Measurements from ENCODE around the gene HMG20B. TPM values are rescaled to one million over a fixed set of nuclear protein-coding genes. Genes with fewer than 3 reads are reported as not detected.
"Not testable (repeated sequence)": the region's sequence is repeated elsewhere in the genome, so short reads cannot be mapped to it uniquely, and the experiment has no call there.

Gene HMG20B
- polyA plus RNA-seq, 1 donor: 76.6 TPM

DNA sequence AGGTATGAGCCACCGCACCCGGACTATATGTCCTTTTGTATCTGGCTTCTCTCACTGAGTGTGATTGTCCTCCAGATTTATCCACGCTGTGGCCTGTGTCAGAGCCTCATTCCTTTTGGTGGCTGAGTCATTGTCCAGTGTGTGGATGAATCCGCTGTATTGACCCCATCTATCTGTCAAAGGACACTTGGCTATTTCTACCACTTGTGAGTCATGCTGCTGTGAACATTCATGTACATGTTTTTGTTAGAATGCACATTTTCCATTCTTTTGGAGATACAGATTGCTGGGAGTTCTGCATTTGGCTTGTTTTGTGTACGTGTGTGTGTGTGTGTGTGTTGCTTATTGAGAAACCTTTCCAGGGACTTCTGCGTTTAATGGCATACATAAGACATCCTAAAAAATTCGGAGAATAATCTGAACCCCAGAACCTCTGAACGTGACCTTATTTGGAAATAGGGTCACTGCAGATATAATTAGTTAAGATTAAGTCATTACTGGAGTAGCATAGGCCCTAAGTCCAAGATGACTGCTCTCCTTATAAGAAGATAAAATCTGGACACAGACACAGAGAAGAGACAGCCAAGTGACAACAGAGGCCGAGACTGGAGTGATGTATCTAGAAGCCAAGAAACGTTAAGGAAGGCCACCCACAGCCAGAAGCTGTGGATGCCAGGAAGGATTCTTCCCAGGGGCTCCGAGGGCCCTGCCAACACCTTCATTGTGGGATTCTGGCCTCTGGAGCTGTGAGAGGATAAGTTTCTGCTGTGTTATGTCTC is 7.6 kb downstream of the HMG20B start:
- no peak for DNase-seq

DNA sequence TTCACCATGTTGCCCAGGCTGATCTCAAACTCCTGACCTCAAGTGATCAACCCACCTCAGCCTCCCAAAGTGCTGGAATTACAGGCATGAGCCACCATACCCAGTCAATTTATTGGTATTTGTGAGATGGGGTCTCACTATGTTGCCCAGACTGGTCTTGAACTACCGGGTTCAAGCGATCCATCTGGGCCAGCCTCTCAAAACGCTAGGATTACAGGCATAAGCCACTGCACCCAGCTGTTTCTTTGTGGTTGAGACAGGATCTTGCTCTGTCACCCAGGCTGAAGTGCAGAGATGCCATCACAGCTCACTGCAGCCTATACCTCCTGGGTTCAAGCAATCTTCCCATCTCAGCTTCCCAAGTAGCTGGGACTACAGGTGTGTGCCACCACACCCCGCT is 9.0 kb downstream of the HMG20B start:
- DNase-seq: not testable (repeated sequence)

DNA sequence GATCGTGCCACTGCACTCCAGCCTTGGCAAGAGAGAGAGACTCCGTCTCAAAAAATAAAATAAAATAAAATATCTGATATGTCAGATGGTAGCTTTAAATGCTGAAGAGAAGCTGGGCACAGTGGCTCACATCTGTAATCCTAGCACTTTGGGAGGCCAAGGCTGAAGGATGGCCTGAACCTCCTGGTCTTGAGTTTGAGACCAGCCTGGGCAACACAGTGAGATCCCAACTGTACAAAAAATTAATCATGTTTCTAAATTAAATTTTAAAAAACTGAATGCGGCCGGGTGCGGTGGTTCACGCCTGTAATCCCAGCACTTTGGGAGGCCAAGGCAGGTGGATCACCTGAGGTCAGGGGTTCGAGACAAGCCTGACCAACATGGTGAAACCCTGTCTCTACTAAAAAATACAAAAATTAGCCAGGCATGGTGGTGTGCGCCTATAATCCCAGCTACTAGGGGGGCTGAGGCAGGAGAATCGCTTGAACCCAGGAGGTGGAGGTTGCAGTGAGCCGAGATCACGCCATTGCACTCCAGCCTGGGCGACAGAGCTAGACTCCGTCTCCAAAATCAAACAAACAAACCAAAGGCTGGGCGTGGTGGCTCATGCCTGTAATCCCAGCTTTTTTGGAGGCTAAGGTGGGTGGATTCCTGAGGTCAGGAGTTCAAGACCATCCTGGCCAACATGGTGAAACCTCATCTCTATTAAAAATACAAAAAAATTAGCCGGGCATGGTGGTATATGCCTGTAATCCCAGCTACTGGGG is 11.5 kb downstream of the HMG20B start:
- DNase-seq: not testable (repeated sequence)

DNA sequence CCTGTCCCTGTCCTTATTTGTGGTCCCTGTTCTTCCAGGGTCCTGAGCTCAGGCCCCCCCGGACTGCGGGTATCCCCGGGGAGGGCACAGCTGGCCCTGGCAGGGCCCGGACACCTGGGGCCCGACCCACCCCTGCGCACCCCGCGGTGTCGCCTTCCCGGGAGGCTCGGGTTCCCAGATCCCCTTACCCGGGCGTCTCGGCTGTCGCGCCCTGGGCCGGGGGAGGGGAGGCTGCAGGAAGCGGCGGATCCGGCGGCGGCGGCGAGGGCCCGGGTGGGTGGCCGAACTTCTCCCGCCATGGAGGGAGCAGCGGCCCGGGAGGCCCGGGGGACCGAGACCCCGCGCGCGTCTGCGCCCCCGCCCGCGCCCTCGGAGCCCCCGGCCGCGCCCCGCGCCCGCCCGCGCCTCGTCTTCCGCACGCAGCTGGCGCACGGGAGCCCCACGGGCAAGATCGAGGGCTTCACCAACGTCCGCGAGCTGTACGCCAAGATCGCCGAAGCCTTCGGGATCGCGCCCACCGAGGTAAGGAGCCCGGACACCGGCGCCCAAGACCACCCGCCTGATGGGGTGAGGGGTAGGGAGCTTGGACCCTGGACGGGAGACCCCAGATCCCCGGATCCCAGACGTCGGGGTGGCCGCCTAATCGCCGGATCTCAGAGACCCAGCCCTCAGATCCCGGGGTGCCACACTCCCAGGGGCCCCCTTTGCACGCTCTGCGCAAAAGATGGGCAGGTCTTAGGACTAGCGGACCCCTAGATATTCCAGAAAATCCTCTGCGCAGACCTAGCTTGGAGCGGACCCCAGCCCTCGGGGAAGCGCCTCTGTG is 12.8 kb downstream of the HMG20B start, which contains the start of gene GIPC3:
Gene GIPC3, plus strand, starts transcription at position 178 of the 826 bp plus-strand sequence. Its CDS starts 120 bp downstream, at position 298.
- no peak for DNase-seq

DNA sequence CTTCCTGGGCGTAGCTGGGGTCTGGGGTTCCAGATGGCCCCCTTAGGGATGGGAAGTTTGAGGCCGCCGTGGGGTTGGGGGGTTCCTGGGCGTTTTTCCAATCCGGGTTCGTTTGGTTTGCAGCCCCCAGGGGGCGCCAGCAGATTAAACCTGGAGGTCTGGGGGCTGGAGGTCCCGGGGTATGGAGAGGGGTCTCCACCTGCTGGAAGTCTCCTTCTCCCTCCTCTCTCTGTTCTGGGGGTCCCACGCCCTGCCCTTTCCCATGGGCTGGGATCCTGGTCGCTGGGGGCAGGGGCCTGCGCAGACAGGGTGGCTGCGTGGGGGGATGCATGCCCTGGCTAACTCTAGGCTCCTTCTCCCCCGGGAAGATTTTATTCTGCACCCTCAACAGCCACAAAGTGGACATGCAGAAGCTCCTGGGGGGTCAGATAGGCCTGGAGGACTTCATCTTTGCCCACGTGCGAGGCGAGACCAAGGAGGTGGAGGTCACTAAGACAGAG is 13.4 kb downstream of the HMG20B start:
- no peak for DNase-seq

DNA sequence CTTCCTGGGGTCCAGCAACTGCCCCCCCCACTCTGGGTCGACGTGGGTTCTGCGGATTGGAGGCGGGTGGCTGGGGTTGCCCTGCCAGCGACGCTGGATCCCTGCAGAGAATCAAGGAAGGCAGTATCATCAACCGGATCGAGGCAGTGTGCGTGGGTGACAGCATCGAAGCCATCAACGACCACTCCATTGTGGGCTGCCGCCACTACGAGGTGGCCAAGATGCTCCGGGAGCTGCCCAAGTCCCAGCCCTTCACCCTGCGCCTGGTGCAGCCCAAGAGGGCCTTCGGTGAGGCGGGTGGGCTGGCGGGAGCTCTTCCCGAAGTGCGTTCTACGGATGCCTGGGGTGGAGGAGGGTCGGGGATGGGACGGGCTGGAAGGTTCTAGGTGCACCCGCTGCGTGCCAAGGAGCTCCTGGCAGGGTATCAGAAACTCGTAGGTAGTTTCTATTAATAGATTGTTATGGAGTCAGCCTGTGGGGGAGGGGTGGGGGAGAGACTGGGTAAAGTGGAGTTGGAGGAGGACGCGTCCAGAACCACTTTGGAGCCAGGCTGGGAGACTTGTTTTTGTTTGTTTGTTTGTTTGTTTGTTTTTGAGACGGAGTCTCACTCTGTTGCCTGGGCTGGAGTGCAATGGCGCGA is 14.1 kb downstream of the HMG20B start:
- no peak for DNase-seq

DNA sequence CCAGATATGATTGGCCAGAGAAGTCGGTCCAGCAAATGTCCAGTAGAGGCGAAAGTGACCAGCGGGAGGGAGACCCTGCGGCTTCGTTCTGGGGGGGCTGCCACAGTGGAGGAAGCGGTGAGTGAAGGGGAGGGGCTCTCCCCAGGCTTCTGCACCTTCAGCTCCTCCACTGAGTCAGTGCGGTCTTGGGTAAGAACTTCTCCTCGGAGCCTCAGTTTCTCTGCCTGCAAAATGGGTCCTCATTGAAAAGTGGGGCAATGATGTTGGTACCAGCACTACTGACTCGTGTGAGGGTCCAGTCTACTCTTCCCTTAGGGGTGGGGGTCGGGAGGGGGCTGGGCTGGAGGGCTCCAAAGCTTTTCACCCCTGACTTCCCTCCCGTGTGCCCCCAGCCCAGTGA is 16.7 kb downstream of the HMG20B start:
- no peak for DNase-seq

DNA sequence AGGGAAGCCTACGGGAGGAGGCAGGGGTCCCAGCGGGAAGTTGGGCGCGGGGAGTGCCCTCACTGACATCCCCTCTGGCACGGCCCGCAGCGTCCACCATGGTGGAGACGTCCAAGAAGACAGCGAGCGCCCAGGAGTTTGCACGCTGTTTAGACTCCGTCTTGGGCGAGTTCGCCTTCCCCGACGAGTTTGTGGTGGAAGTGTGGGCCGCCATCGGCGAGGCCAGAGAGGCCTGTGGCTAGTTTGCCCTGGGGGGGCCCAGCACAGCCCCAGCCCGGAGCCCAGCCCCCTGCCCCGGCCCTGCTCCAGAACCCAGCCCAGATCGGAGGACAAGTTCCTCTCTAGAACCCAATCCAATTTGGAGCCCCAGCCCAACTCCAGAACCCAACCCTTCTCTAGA is 17.2 kb downstream of the HMG20B start:
- DNase-seq: no peak

DNA sequence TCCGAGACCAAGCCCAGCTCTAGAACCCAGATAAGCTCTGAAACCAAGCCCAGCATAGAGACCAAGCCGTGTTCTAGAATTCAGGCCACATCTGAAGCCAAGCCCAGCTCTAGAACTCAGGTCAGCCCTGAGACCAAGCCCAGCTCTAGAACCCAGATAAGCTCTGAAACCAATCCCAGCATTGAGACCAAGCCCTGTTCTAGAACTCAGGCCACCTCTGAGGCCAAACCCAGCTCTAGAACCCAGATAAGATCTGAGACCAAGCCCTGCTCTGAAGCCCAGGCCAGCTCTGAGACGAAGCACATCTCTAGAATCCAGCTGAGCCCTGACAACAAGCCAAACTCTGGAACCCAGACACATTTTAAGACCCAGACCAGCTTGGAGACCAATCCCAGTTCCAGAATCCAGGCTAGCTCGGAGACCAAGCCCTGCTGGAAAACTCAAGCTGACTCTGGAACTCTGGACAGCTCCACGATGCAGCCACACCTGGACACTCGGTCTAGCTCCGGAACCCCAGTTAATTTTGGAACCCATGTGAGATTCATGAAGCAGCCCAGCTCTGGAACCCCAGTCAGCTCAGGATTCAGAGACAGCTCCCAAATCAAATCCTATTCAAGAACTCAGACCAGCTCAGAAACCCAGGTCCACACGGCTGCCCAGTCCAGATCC is 18.4 kb downstream of the HMG20B start:
- DNase-seq: no peak

DNA sequence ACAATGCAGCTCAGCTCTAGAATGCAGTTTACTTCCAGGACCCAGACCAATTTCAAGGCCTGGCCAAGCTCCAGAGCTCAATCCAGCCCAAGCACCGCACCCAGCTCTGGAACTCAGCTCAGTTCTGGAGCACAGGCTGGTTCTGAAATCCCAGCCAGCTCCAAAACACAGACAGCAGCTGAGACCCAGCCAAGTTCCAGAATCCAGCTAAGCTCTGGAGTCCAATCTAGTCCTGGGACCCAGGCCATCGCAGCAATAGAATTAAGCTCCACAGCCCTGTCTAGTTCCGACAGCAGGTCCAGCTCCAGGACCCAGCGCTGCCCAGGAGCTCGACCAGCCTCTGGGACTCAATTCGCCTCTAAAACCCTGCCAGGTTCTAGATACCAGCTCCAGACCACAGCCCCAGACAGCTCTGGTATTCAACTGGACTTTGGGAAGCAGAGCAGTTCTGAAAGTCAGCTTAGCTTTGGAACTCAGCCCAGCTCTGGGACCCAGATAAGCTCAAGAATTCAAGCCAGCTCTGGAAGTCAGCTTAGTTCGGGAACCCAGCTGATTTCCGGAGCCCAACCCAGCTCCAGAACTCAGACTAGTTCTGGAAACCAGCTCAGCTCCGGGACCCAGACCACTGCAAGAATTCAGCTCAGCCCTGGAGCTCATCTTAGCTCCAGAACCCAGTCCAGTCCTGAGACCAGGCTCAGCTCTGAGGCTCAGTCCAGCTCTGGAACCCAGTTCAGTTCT is 19.3 kb downstream of the HMG20B start:
- DNase-seq: no peak

DNA sequence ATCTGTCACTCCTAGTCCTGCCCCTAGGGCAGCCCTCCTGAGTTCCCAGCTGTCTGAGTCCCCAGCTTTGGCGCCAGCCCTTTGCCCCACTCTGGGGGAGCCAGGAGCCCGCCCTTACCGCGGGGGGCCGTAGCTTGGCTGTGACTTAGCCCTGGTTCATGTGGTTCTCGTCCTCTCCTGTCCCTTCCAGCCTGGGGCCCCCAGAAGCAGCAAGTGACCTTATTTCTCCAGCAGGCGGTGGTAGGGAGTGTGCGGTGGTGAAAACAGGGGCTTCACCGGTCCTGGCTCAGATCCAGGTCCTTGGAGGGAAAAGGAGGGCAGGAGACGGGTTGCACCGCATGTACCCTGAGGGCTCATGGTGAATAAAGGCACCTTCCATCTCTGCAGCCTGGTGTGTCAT is 20.4 kb downstream of the HMG20B start:
- DNase-seq: no peak

DNA sequence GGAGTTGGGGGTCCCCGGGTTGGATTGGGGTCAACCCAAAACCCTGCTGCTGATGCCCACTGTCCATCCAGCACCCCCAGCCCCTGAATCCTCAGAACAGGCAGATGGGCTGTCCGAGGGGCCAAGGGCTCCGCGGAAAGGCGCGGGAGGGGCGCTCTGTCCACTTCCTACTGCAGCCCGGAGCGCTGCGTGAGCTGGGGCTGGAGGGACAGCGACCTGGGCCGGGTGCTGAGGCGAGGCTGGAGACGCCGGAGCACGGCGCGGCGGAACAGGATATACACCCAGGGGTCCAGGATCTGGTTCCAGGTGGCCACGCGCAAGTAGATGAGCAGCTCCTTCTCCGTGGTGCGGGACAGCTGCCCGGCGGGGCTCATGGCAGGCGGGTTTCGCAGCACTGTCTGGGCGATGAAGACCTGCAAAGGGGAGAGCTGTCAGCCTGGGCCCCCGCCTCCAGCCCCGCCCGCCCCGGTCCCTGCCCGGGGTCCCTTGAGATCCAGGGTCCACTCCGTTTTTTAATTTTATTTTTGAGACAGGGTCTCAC is 22.8 kb downstream of the HMG20B start:
- DNase-seq: no peak

DNA sequence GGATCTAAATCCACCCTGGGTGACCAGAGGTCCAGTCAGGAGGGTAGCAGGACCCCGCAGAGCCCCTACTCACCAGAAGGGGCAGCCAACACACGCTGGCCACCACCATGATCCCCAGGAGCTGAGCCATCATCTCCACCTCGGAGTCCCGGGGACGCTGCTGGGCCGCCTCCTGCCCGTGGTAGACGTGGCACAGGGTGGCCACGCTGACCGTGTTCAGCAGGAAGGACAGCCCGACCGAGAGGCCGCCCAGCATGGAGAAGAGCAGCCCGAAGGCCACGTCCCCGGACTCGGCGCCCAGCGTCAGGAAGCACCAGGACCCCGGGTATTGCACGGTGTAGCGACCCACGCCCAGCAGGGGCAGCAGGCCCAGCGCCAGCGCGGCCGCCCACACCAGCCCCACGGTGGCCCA is 27.0 kb downstream of the HMG20B start:
- no peak for DNase-seq

DNA sequence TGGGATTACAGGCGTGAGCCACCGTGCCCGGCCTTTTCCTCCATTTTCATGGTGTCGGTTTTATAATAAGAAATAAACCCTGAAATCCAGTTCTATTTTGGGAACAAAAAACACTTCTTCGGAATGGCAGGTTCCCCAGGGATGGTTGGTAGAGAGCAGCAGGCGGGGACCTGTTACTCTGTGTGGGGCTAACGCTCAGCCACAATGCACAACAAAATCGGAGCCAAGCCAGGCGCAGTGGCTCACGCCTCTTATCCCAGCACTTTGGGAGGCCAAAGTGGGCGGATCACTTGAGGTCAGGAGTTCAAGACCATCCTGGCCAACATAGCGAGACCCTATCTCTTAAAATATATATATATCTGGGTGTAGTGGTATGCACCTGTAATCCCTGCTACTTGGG is 28.3 kb downstream of the HMG20B start:
- no peak for DNase-seq

DNA sequence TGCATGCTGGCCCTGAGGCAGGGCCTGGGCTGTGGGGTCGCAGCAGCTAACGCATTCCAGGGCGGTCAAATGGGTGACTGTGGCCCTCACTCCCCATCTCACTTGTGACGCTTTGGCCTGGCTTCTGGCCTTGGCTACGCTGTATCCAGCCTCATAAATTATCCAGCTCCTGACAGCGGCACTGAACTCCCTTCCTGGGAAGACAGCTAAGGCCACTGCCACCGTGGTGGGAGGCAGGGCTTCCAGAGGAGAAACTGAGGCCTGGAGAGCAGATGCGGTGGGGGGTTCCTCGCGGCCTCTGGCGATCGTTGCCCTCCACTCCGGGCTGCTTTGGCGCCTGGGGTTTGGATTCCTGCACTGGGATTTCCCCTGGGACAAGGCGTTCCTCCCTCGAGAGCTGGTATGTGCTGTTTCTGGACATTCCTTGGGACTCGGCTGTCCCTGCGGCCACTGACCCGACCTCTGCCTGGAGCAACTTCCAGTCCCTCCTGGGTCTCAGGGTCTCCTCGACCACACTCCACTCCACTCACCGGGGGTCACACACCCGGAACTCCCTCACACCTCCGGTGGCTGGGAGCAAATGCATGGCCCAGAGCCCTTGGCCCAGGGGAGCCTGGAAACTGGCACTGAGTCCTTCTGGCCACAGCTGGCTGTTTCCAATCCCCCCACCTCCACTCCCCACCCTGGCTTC is 30.5 kb downstream of the HMG20B start:
- DNase-seq: no peak

DNA sequence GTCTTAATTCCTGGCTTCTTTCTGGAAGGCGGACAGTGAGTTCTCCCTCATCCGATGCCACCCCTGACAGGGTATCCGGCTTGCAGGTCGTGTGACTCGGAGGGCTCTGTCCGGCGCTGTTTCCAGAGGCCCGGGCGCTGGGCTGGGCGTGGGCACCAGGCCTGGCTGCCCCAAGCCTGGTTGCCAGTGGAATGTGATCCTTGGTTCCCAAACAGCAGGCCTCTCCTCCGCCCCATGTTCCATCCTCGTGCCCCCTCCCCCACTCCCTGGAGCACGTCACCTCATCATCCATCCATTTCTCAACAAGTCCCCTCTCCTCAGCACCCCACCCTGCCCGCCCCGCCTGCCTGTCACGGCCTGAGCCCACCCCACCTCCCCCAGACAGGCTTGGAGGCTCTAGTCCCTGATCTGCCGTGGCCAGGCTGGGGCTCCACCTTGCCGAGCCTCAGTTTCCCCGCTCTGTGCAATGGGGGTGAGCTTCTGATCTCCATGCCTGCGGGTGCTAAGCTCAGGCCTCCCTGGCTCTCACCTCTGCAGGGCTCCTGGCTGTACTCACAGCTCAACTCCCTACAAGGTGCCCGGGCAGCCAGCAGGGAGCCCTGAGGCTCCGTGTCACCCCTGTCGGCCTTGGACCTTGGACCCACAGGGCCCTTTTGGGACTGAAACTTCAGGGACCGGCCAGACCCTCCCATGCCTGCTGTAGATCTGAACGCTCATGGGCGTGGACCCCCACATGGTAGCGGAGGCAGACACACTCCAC is 31.7 kb downstream of the HMG20B start:
- no peak for DNase-seq

DNA sequence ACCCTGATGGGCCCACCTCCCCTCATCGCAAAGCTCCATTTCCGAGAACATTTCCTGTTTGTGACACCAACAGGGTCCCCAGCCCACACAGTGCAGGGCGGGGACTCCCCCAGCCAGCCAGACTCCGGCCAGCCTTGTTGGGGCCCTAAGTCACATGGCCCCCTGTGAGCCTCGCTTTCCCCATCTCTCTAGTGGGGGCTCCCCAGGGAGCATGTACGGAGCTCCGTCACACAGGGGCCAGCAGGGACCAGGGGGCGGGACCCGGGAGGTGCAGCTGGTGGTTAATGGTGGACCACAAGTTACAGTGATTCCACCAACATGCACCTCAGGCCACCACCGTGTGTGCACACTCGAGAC is 32.2 kb downstream of the HMG20B start:
- DNase-seq: no peak

DNA sequence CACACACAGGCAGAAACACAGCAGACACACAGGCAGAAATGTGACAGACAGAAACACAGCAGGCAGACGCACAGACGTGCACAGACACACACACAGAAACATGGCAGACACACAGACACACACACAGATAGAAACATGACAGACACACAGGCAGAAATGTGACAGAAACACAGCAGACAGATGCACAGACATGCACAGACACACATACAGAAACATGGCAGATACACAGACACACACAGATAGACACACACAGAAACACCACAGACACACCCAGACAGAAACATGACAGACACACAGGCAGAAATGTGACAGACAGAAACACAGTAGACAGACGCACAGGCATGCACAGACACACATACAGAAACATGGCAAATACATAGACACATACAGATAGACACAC is 32.6 kb downstream of the HMG20B start:
- no peak for DNase-seq

DNA sequence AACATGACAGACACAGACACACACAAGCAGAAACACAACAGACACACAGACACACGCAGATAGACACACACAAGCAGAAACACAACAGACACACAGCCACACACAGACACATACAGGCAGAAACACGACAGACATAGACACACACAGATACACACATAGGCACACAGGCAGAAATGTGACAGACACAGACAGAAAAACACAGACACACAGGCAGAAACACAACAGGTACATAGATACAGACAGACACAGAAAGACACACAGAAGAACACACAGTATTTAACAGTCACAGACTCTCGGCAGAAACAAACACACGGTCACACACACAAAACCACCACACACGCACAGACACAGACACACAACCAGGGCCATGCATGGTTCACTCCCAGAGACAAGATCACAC is 33.0 kb downstream of the HMG20B start:
- no peak for DNase-seq

All from left kidney (tissue), 2 donors.